Activated naive CD4-positive, alpha-beta T cell treated with anti-CD3 and anti-CD28 coated beads, Interleukin-2, amount 10 ng/mL, durations not matched to agents 7 days and 5 days (primary cell): ENCODE data around the gene ANKRD42.
A peak's percentile ranks its signal among the peaks of the same experiment; 100 is the strongest.
"Not testable (repeated sequence)": the region's sequence is repeated elsewhere in the genome, so short reads cannot be mapped to it uniquely, and the experiment has no call there.

Source experiments
- CTCF ChIA-PET: fragments of 350-600 bp; sonication (Branson Sonifier 250); formaldehyde crosslinking; loops from one replicate; lab custom pipeline; 2021; ENCODE audit warnings: antibody characterized with exemption; lab: Charles Lee
- DNase-seq: peaks from one replicate; pipeline ENCODE4 v3.0.0-alpha.2; 2020
- H3K27ac Mint-ChIP-seq: one replicate; pipeline ENCODE4 v1.8.0; 2021; ENCODE audit warnings: mild to moderate bottlenecking, moderate library complexity, mixed read lengths
- H3K27me3 Mint-ChIP-seq: one replicate; pipeline ENCODE4 v1.8.0; 2021; ENCODE audit warnings: mild to moderate bottlenecking, mixed read lengths
- H3K36me3 Mint-ChIP-seq: one replicate; pipeline ENCODE4 v1.8.0; 2021; ENCODE audit warnings: mixed read lengths
- H3K4me1 Mint-ChIP-seq: one replicate; pipeline ENCODE4 v1.8.0; 2021; ENCODE audit warnings: mixed read lengths
- H3K4me3 Mint-ChIP-seq: one replicate; pipeline ENCODE4 v1.8.0; 2021; ENCODE audit warnings: mild to moderate bottlenecking, moderate library complexity, mixed read lengths
- H3K9me3 Mint-ChIP-seq: one replicate; pipeline ENCODE4 v1.8.0; 2021; ENCODE audit warnings: mixed read lengths

Gene ANKRD42

DNA sequence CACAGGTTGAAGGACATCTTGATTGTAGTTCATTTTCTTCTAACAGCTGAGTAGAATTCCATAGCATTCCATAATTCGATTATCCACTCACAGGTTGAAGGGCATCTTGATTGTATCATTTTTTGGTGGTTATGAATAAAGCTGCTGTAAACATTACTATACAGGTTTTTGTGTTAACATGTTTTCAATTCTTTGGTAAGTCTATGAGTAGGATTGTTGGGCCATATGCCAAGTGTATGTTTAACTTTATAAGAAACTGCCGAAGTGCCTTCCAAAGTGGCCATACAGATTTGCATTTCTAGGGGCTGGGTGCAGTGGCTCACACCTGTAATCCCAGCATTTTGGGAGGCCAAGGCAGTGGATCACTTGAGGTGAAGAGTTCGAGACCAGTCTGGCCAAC, 44.6 kb downstream of the ANKRD42 start:
- no peak overlapping the region for H3K4me3 Mint-ChIP-seq
- H3K4me1 Mint-ChIP-seq, result no peaks in the 10 kb centered on the region
- DNase-seq, result no peak

DNA sequence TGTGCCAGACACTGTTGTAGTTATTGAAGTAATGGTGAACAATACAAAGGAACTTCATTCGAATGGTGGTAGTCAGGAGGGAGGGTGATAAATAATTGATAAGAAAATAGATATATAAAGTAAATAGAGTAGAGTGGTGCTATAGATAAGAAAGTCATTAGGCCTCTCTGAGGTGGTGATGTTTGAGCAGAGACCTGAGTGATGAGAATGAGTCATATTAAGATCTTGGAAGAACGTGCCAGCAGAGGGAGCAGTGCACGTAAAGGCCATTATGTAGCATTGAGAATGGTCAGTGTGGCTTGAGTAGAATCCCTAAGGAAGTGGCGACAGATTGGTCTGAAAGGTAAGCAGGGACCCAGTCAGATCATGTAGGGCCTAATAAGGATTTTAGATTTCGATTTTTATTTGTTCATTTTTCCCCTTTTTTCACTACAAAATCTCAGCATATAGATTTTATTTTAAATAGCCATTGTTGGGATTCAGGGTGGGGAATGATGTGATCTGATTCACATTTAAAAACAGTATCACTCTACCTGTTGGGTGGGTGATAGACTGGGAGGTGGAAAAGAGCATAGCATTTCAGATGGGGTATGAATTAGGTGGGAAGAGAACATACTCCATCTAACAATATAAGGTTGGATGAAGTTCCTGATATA, 47.9 kb downstream of the ANKRD42 start:
- Mint-ChIP-seq H3K4me3 (no peak overlapping the region), H3K27me3 (no peaks in the 10 kb centered on the region), H3K9me3 (no peaks in the 10 kb centered on the region), H3K36me3 (no peaks in the 10 kb centered on the region), H3K4me1 (peaks cover 1% of the 10 kb centered on the region), H3K27ac (no peak overlapping the region)
- DNase-seq, result peak; percentile 26
- CTCF ChIA-PET, result no interaction called here

More for the DNA sequence above, 44.6 kb downstream of the ANKRD42 start:
- Mint-ChIP-seq H3K27ac (no peak overlapping the region), H3K27me3 (peaks cover 5% of the 10 kb centered on the region), H3K36me3 (no peaks in the 10 kb centered on the region), H3K9me3 (no peaks in the 10 kb centered on the region)
- CTCF ChIA-PET, result no interaction called here

DNA sequence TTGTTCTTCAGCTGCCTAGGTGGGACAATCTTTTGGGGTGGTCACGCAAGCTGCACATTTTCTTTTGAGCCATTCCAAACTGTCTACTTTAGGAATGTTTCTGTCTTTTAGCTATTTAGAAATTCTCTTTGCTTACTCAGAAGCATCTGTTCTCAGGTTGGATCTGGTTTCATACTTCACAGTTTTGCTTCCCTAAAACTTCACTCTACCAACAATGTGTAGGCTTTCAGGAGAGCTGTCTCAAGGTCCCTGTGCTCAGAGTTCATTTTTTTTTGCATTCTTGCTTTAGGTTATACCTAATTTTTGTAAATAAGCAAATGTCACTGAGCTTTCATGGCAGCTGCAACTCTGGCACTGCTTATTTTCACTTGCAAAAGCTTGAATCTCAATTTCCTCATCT, 55.9 kb downstream of the ANKRD42 start:
- no peak overlapping the region for H3K27ac Mint-ChIP-seq
- H3K4me1 Mint-ChIP-seq, result peaks cover 7% of the 10 kb centered on the region
- H3K4me3 Mint-ChIP-seq, result no peak overlapping the region
- H3K36me3 Mint-ChIP-seq, result no peaks in the 10 kb centered on the region
- no peaks in the 10 kb centered on the region for H3K27me3 Mint-ChIP-seq
- no peaks in the 10 kb centered on the region for H3K9me3 Mint-ChIP-seq
- CTCF ChIA-PET, result interaction anchor here (0.7 to 4.3 kb wide), 31 partner anchors 9 to 734 kb away, joined by 3 to 42 read pairs (median 4); partner anchors contain the start of genes DDIAS and RAB30
- no peak for DNase-seq

DNA sequence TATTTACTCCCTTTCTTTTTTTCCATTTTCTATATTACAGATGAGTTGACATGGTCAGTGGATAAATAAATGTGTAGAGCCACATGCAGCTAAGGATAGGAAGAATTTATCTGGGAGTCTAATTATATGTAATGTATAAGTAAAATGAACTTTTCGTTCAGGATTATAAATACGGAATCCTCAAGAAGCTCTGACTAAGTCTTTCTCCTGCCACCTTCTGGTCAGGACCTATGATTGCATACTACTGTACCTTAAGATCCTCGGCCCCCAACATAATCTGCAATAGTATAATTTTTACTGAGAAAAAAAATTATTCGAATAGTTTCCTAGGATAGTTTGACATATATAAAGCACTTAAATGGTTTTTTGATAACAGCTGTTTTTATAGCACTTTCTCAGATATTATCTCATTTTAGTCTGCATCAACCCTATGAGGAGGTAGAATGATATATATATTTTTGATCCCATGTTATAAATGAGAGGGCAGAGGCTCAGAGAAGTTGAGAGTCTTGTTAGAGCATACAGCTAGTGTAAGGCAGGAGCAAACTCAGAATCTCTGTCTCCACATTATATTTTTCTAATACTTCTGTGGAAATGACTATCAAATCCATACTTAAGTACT, 56.6 kb downstream of the ANKRD42 start:
- no peaks in the 10 kb centered on the region for H3K36me3 Mint-ChIP-seq
- no peaks in the 10 kb centered on the region for H3K27me3 Mint-ChIP-seq
- H3K27ac Mint-ChIP-seq, result no peak overlapping the region
- CTCF ChIA-PET, result interaction anchor here (0.7 to 4.3 kb wide), 33 partner anchors 9 to 735 kb away, joined by 3 to 42 read pairs (median 4); partner anchors contain the start of genes DDIAS and RAB30
- DNase-seq, result no peak
- no peak overlapping the region for H3K4me3 Mint-ChIP-seq
- H3K4me1 Mint-ChIP-seq, result peaks cover 7% of the 10 kb centered on the region
- H3K9me3 Mint-ChIP-seq, result no peaks in the 10 kb centered on the region

DNA sequence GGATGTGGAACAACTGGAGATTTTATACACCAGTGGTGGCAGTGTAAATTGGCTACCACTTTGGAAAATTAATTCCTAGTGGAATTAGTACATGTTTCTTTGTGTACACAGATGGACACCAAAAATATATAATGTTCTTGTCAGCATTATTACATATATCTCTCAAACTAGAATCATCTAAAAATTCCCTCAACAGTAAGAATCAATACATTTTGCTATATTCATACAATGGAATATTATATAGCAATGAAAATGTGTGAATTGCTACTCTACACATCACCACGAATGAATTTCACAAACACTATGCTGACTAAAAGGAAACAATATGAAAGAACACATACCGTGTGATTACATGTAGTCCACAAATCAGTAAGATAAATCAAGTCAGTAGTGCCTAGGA, 58.8 kb downstream of the ANKRD42 start:
- H3K4me3 Mint-ChIP-seq, result no peak overlapping the region
- peaks cover 4% of the 10 kb centered on the region for H3K4me1 Mint-ChIP-seq
- CTCF ChIA-PET, result interaction anchor here (0.7 to 1.0 kb wide), 2 partner anchors 30 to 385 kb away, joined by 3 to 6 read pairs; no protein-coding TSS in a partner anchor
- no peaks in the 10 kb centered on the region for H3K27me3 Mint-ChIP-seq
- H3K9me3 Mint-ChIP-seq, result no peaks in the 10 kb centered on the region
- peaks cover 6% of the 10 kb centered on the region for H3K36me3 Mint-ChIP-seq
- no peak for DNase-seq
- no peak overlapping the region for H3K27ac Mint-ChIP-seq

DNA sequence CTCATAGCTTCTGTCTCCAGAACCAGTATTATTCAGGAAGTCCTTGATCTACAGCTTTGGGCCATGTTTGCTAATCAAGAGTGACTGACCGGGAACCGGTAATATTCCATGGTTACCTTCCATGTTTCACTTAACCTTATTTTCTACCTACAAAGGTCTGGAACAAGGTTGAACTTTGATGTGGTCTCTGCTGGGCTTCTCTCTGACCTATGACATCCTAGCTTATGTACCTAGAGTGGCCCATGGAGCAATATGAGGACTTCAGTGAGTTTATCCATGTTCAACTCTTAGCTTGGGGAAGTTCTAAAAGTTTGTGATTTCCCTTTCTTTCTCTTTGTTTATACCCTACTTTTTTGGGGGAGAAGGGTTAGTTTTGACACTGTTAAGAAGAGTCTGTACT, 59.4 kb downstream of the ANKRD42 start:
- Mint-ChIP-seq H3K27ac (no peak overlapping the region), H3K4me3 (no peak overlapping the region), H3K36me3 (peaks cover 11% of the 10 kb centered on the region), H3K9me3 (no peaks in the 10 kb centered on the region), H3K4me1 (peaks cover 4% of the 10 kb centered on the region), H3K27me3 (no peaks in the 10 kb centered on the region)
- DNase-seq, result no peak
- CTCF ChIA-PET, result interaction anchor here (0.7 to 1.0 kb wide), 2 partner anchors 29 to 386 kb away, joined by 3 to 6 read pairs; no protein-coding TSS in a partner anchor

DNA sequence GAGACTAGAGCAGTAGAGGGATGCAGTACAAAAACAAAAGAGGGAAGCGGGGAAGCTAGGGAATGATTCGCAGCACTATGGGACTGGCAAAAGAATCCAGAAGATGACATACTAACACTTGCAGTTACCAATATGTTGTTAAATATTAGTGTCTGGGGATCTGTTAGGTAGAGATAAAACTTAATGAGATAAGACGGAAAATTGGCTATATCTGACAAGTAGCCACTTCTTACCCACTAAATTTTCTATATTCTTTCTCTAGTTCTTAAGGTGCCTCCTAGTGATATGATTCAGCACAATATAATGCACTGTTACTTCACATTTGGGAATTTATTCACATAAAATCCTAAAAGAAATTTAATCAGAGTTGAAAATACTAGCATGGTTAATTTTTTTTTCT, 61.9 kb downstream of the ANKRD42 start:
- H3K27ac Mint-ChIP-seq, result no peak overlapping the region

DNA sequence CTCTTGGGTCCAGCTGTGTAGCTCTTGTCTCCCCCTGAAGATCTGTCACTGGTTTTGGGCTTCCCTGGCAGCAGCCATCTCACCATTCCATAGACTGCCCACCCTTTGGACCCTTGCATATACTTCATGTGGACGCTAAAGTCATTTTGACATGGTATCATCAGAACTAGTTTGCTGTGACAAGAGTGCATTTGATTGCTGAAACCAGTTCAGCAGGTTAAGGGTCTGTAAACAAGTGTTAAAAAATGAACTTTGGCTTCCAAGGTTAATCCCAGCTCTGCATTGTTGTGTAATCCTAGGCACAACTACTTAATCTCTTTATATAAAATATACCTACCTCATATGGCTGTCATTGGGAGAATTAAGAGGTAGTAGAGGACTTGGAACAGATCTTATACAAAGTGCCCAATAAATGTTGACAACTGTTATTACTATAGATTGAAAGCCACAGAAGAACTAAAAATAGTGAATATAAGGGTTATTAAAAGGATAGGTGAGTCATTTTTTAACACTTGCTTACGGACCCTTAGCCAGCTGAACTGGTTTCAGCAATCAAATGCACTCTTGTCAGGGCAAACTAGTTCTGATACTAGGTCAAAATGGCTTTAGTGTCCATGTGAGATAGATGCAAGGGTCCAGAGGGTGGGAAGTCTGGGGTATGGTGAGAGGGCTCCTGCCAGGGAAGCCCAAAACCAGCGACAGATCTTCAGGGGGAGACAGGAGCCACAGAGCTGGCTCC, 63.3 kb downstream of the ANKRD42 start:
- H3K4me3 Mint-ChIP-seq, result no peak overlapping the region
- peaks cover 14% of the 10 kb centered on the region for H3K36me3 Mint-ChIP-seq
- DNase-seq, result no peak
- no peaks in the 10 kb centered on the region for H3K4me1 Mint-ChIP-seq
- H3K27me3 Mint-ChIP-seq, result no peaks in the 10 kb centered on the region
- no peaks in the 10 kb centered on the region for H3K9me3 Mint-ChIP-seq
- H3K27ac Mint-ChIP-seq, result no peak overlapping the region
- CTCF ChIA-PET, result interaction anchor here (0.9 to 1.5 kb wide), 2 partner anchors 13 to 35 kb away, joined by 3 to 4 read pairs; no protein-coding TSS in a partner anchor

More for the DNA sequence above, 61.9 kb downstream of the ANKRD42 start:
- DNase-seq, result no peak
- H3K27me3 Mint-ChIP-seq, result no peaks in the 10 kb centered on the region
- H3K36me3 Mint-ChIP-seq, result peaks cover 11% of the 10 kb centered on the region
- no peaks in the 10 kb centered on the region for H3K4me1 Mint-ChIP-seq
- no peaks in the 10 kb centered on the region for H3K9me3 Mint-ChIP-seq
- CTCF ChIA-PET, result interaction anchor here (1.5 kb wide), 1 partner anchor 37 kb away, joined by 4 read pairs; no protein-coding TSS in a partner anchor
- no peak overlapping the region for H3K4me3 Mint-ChIP-seq

DNA sequence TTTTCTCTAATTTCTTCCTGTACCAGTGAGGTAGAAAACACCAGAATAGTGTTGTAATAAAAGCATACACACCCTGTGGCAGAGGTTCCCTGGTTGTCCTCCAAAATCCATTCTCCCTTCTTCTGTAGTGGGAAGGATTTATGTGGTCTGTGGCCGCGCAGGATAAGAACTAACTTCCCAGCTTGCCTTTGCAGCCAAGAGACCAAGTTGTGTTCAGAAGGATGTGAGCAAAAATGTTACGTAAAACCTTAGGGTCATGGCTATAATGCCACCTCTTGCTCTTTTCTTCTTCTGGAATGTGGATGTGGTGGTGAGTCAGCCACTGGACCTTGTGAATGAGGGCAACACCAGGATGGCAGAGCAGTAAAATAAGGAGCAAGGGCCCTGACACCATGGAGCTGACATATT, 64.3 kb downstream of the ANKRD42 start:
- no peak for DNase-seq
- no peaks in the 10 kb centered on the region for H3K27me3 Mint-ChIP-seq
- H3K9me3 Mint-ChIP-seq, result no peaks in the 10 kb centered on the region
- H3K36me3 Mint-ChIP-seq, result peaks cover 15% of the 10 kb centered on the region
- CTCF ChIA-PET, result interaction anchor here (0.9 to 3.6 kb wide), 3 partner anchors 8 to 171 kb away, joined by 3 to 23 read pairs (median 3); no protein-coding TSS in a partner anchor
- no peak overlapping the region for H3K4me3 Mint-ChIP-seq
- H3K4me1 Mint-ChIP-seq, result no peaks in the 10 kb centered on the region
- H3K27ac Mint-ChIP-seq, result no peak overlapping the region

DNA sequence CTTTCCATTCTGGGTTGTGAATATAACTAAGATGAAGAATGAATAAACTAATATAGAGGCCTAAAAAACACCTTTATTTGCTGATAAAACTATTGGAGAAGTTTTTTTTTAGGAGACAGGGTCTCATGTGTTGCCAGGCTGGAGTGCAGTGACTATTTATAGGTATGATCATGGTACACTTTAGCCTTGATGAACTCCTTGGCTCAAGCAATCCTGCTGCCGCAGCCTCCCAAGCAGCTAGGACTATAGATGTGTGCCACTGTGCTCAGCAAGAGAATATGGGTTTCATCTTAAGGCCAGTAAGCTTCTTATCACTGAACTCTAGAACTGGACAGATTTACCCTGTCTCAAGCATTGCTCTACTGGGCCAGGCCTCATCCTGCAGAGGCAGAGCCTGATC, 66.0 kb downstream of the ANKRD42 start:
- CTCF ChIA-PET, result interaction anchor here (3.6 kb wide), 1 partner anchor 10 kb away, joined by 23 read pairs; no protein-coding TSS in a partner anchor
- DNase-seq, result no peak
- peaks cover 26% of the 10 kb centered on the region for H3K36me3 Mint-ChIP-seq
- no peaks in the 10 kb centered on the region for H3K27me3 Mint-ChIP-seq
- no peaks in the 10 kb centered on the region for H3K9me3 Mint-ChIP-seq
- no peaks in the 10 kb centered on the region for H3K4me1 Mint-ChIP-seq
- H3K27ac Mint-ChIP-seq, result no peak overlapping the region
- no peak overlapping the region for H3K4me3 Mint-ChIP-seq

DNA sequence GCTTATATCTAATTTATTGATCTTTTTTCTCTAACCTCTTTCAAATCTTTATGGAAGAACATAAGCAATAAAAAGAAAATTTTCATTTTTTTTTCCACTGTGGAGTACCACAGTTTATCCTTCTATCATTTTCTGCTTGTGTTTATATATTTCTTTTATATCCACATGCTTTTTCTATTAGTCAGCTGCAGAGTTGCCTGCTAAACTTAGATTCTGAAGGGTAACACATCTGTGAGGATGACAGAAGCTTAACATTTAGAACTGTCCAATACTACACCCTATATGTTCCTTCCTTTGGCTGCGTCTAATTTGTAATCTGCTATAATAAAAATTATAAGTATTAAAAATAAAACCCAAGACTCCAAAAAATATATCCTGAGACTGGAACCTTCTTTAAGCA, 71.8 kb downstream of the ANKRD42 start:
- H3K27ac Mint-ChIP-seq, result no peak overlapping the region
- CTCF ChIA-PET, result no interaction called here
- H3K36me3 Mint-ChIP-seq, result peaks cover 53% of the 10 kb centered on the region

DNA sequence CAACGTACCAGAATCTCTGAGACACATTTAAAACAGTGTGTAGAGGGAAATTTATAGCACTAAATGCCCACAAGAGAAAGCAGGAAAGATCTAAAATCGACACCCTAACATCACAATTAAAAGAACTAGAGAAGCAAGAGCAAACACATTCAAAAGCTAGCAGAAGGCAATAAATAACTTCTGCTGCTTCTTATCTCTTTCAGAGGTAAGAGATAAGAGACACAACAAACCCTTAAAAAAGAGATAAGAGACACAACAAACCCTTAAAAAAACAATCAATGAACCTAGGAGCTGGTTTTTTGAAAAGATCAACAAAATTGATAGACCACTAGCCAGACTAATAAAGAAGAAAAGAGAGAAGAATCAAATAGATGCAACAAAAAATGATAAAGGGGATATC, 75.6 kb downstream of the ANKRD42 start:
- H3K4me3 Mint-ChIP-seq, H3K9me3 Mint-ChIP-seq, H3K27ac Mint-ChIP-seq, H3K27me3 Mint-ChIP-seq, H3K4me1 Mint-ChIP-seq, DNase-seq, CTCF ChIA-PET: not testable (repeated sequence)
- H3K36me3 Mint-ChIP-seq, result peaks cover 66% of the 10 kb centered on the region

More for the DNA sequence above, 71.8 kb downstream of the ANKRD42 start:
- Mint-ChIP-seq H3K4me1 (no peaks in the 10 kb centered on the region), H3K27me3 (no peaks in the 10 kb centered on the region), H3K4me3 (no peak overlapping the region), H3K9me3 (no peaks in the 10 kb centered on the region)
- no peak for DNase-seq

DNA sequence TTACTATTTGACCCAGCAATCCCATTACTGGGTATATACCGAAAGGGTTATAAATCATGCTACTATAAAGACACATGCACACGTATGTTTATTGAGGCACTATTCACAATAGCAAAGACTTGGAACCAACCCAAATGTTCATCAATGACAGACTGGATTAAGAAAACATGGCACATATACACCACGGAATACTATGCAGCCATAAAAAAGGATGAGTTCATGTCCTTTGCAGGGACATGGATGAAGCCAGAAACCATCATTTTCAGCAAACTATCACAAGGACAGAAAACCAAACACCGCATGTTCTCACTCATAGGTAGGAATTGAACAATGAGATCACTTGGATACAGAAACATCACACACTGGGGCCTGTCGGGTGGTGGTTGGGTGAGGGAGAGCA, 78.2 kb downstream of the ANKRD42 start:
- H3K4me3 Mint-ChIP-seq, CTCF ChIA-PET, H3K4me1 Mint-ChIP-seq, H3K27me3 Mint-ChIP-seq, DNase-seq, H3K9me3 Mint-ChIP-seq, H3K27ac Mint-ChIP-seq: not testable (repeated sequence)
- peaks cover 61% of the 10 kb centered on the region for H3K36me3 Mint-ChIP-seq

DNA sequence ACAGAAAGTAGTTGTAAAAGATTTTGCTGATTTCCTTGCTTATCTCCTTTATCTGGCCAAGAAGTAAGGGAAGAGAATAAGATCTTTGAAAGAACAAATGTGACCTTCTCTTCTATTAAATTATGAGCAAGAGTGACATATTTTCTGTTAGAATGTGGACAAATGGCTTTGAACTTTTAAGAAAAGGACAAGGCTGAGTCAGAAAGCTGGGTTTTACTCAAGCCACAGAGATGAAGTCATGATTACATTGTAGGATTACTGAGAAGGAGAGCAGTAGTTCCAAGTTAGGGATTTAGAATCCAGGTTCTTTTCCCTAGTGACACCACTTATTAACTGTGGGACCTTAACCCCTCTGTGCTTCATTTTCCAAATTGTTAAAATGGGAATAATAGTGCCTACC, 79.1 kb downstream of the ANKRD42 start:
- H3K36me3 Mint-ChIP-seq, result peaks cover 56% of the 10 kb centered on the region
- CTCF ChIA-PET, result interaction anchor here (0.6 kb wide), 1 partner anchor 47 kb away, joined by 3 read pairs; no protein-coding TSS in a partner anchor
- peaks cover 4% of the 10 kb centered on the region for H3K9me3 Mint-ChIP-seq
- H3K27me3 Mint-ChIP-seq, result no peaks in the 10 kb centered on the region
- DNase-seq, result no peak
- H3K4me3 Mint-ChIP-seq, result no peak overlapping the region
- H3K4me1 Mint-ChIP-seq, result no peaks in the 10 kb centered on the region
- no peak overlapping the region for H3K27ac Mint-ChIP-seq
